GM12878 (cell line): Measurements from ENCODE around the gene ADAMTS14. TPM values are rescaled to one million over a fixed set of nuclear protein-coding genes. Genes with fewer than 3 reads are reported as not detected.

Experiments used
- ATAC-seq: fragments of 200-7000 bp; cut with Tn5 transposase; 3 replicates; pipeline ENCODE4 v1.9.1; 2020; ENCODE audit warnings: mild to moderate bottlenecking, moderate library complexity
- BruUV-seq: library from RNA; stranded (reverse); fragments of 400-500 nt; replicated peaks from 2 replicates; lab custom pipeline; 2021; lab: Mats Ljungman, UMichigan
- CTCF ChIA-PET: fragments of 300-600 bp; sonication (Branson Sonifier 250); formaldehyde crosslinking; extraction: SDS; loops from one replicate; lab custom pipeline; 2021; ENCODE audit warnings: inconsistent platforms; lab: Yijun Ruan, JAX
- POLR2A ChIA-PET: fragments of 350-600 bp; formaldehyde crosslinking; extraction: SDS; loops from one replicate; lab custom pipeline; 2021; ENCODE audit warnings: inconsistent platforms; lab: Charles Lee
- RAD21 ChIA-PET: fragments of 300-600 bp; sonication (Branson Sonifier 250); formaldehyde crosslinking; loops from one replicate; lab custom pipeline; 2023; ENCODE audit warnings: antibody characterized with exemption; ENCODE audit not compliant: unreplicated experiment; lab: Charles Lee
- SMC1A ChIA-PET: fragments of 300-600 bp; sonication (Branson Sonifier 250); formaldehyde crosslinking; loops from one replicate; lab custom pipeline; 2023; ENCODE audit not compliant: unreplicated experiment, uncharacterized antibody; lab: Charles Lee
- DNase-seq: peaks from one replicate; pipeline ENCODE4 v3.0.0-alpha.2; 2011; ENCODE audit warnings: low read depth, low spot score
- FAIRE-seq: peaks from 3 replicates; lab custom pipeline; 2011; peaks lifted over from hg19 to GRCh38; lab: Jason Lieb, UNC
- H2AFZ ChIP-seq: 2 replicates; pipeline ENCODE4 v1.6.0; 2011; ENCODE audit warnings: low read depth, low read length, control low read depth; ENCODE audit not compliant: control insufficient read depth
- H3K27ac ChIP-seq: 2 replicates; pipeline ENCODE4 v1.5.1; 2011; ENCODE audit warnings: control low read depth; ENCODE audit not compliant: control insufficient read depth, insufficient read depth
- H3K27me3 ChIP-seq, 2 experiments: replicated peaks in 1 of 2; 2 replicates each; pipeline versions ENCODE4 v1.6.0 to v1.6.1; 2011; ENCODE audit warnings: low read length in 1 of 2; ENCODE audit not compliant: control insufficient read depth in 2 of 2, insufficient read depth in 2 of 2
- H3K36me3 ChIP-seq, 2 experiments: 2 replicates each; pipeline ENCODE4 v1.5.1; 2011; ENCODE audit warnings: low read length in 1 of 2; ENCODE audit not compliant: control insufficient read depth in 2 of 2, insufficient read depth in 2 of 2
- H3K4me1 ChIP-seq: 2 replicates; pipeline ENCODE4 v1.6.1; 2011; ENCODE audit warnings: mild to moderate bottlenecking, low read length, moderate library complexity, mixed read lengths; ENCODE audit not compliant: control insufficient read depth, insufficient read depth
- H3K4me2 ChIP-seq: 2 replicates; pipeline ENCODE4 v1.6.0; 2011; ENCODE audit warnings: control low read depth; ENCODE audit not compliant: control insufficient read depth, insufficient read depth
- H3K4me3 ChIP-seq: fragments of 200-600 bp; sonication (generic); 2 replicates; pipeline ENCODE4 v1.5.1; 2016
- H3K79me2 ChIP-seq: 2 replicates; pipeline ENCODE4 v1.6.0; 2011; ENCODE audit warnings: low read length; ENCODE audit not compliant: control insufficient read depth, insufficient read depth
- H3K9ac ChIP-seq: 2 replicates; pipeline ENCODE4 v1.8.0; 2011; ENCODE audit warnings: low read length, control low read depth, mixed read lengths; ENCODE audit not compliant: control insufficient read depth, insufficient read depth
- H3K9me3 ChIP-seq: replicated peaks from 3 replicates; pipeline ENCODE4 v1.5.1; 2011; ENCODE audit warnings: mild to moderate bottlenecking, low read length; ENCODE audit not compliant: control insufficient read depth, insufficient read depth
- H4K20me1 ChIP-seq: 2 replicates; pipeline ENCODE4 v1.6.0; 2011; ENCODE audit not compliant: control insufficient read depth, insufficient read depth
- BCL11A ChIP-seq: IDR thresholded peaks from 2 replicates; pipeline ENCODE4 v1.6.1; 2011; ENCODE audit warnings: low read depth, low read length
- CEBPB ChIP-seq, 2 experiments: fragments of 150-350 bp in 1 of 2; IDR thresholded peaks; 2 replicates each; pipeline ENCODE4 v1.6.1; 2012 to 2014; ENCODE audit warnings: low read depth in 2 of 2, low read length in 2 of 2, borderline replicate concordance in 1 of 2, inconsistent platforms in 1 of 2
- E4F1 ChIP-seq: fragments of 450-650 bp; IDR thresholded peaks from 2 replicates; pipeline ENCODE4 v1.6.1; 2018; ENCODE audit warnings: borderline replicate concordance, mild to moderate bottlenecking; ENCODE audit not compliant: partially characterized antibody
- EGR1 ChIP-seq, 2 experiments: IDR thresholded peaks; 1 replicate in 1 of 2; 2 replicates in 1 of 2; pipeline ENCODE4 v1.6.1; 2011 to 2012; ENCODE audit warnings: low read depth in 2 of 2, low read length in 2 of 2, borderline replicate concordance in 1 of 2, mild to moderate bottlenecking in 1 of 2, moderate library complexity in 1 of 2
- ETV6 ChIP-seq, 2 experiments: fragments of 450-650 bp in 1 of 2; IDR thresholded peaks in 1 of 2; conservative IDR thresholded peaks in 1 of 2; 2 replicates each; pipeline ENCODE4 v1.6.1; 2014; ENCODE audit warnings: antibody characterized with exemption in 1 of 2, borderline replicate concordance in 1 of 2, low read depth in 1 of 2, mild to moderate bottlenecking in 1 of 2, moderate library complexity in 1 of 2
- EZH2 ChIP-seq: IDR thresholded peaks from 2 replicates; pipeline ENCODE4 v1.6.1; 2012; ENCODE audit warnings: low read depth, mild to moderate bottlenecking, control low read depth, inconsistent platforms, low read length, borderline replicate concordance; ENCODE audit not compliant: control insufficient read depth
- HCFC1 ChIP-seq: fragments of 150-350 bp; IDR thresholded peaks from 2 replicates; pipeline ENCODE4 v1.6.1; 2014; ENCODE audit warnings: low read length
- KLF5 ChIP-seq: fragments of 450-650 bp; IDR thresholded peaks from 2 replicates; pipeline ENCODE4 v1.6.1; 2014; ENCODE audit warnings: mild to moderate bottlenecking; ENCODE audit not compliant: partially characterized antibody
- MAX ChIP-seq: IDR thresholded peaks from 2 replicates; pipeline ENCODE4 v1.6.1; 2012; ENCODE audit warnings: low read depth, low read length, improper control_type of control experiment
- NFYA ChIP-seq: IDR thresholded peaks from 2 replicates; pipeline ENCODE4 v1.6.1; 2011; ENCODE audit warnings: low read depth, mild to moderate bottlenecking, low read length, improper control_type of control experiment, borderline replicate concordance
- NR2F1 ChIP-seq: fragments of 450-650 bp; conservative IDR thresholded peaks from 2 replicates; pipeline ENCODE4 v1.6.1; 2017; ENCODE audit warnings: mild to moderate bottlenecking
- PAX5 ChIP-seq: IDR thresholded peaks from 2 replicates; pipeline ENCODE4 v1.6.1; 2011; ENCODE audit warnings: low read depth, low read length, borderline replicate concordance
- RAD51 ChIP-seq: fragments of 450-650 bp; IDR thresholded peaks from 2 replicates; pipeline ENCODE4 v1.6.1; 2016; ENCODE audit warnings: moderate library complexity, mild to moderate bottlenecking, inconsistent platforms
- RUNX3 ChIP-seq: IDR thresholded peaks from 2 replicates; pipeline ENCODE4 v1.6.1; 2012; ENCODE audit warnings: low read length, inconsistent platforms
- ZNF384 ChIP-seq: IDR thresholded peaks from 2 replicates; pipeline ENCODE4 v1.6.1; 2012; ENCODE audit warnings: low read depth, mild to moderate bottlenecking, low read length, improper control_type of control experiment, borderline replicate concordance
- WGBS: methylation state at CpG from one replicate; pipeline ENCODE4 v1.1.6; 2016; ENCODE audit warnings: low lambda C conversion rate; ENCODE audit not compliant: insufficient replicate concordance, insufficient coverage; ENCODE audit errors: missing lambda C conversion rate; 5-methylcytosine and 5-hydroxymethylcytosine counted together
- in situ Hi-C: fragments of 300-500 bp; cut with MboI; formaldehyde crosslinking; loops from 9 replicates; pipeline ENCODE4 v1.14.3; 2018; ENCODE audit warnings: mixed read lengths
- intact Hi-C: fragments of 100-400 bp; cut with micrococcal nuclease; formaldehyde crosslinking; loops from one replicate; pipeline ENCODE4 v1.14.2; 2022; ENCODE audit not compliant: unreplicated experiment
- polyA plus RNA-seq, 11 experiments: library from polyadenylated mRNA; depleted of rRNA in 4 of 11; unstranded in 6 of 11; stranded (reverse) in 5 of 11; fragments of >200 nt; fragmentation: Nextera tagmentation in 4 of 11; fragmentation: Illumina TruSeq in 1 of 11; extraction: Ambion mirVana in 4 of 11; extraction: Trizol in 1 of 11; gene quantifications; 1 replicate in 1 of 11; 2 replicates in 10 of 11; pipeline versions ENCODE4 v1.2.1 to v1.2.3, GENCODE V29; 2011 to 2016; ENCODE audit warnings: inconsistent platforms in 2 of 11, missing spikeins in 2 of 11, low read depth in 1 of 11
- total RNA-seq, 4 experiments: library from RNA; depleted of rRNA in 3 of 4; stranded (reverse); fragments of >200 nt in 3 of 4; fragmentation: Illumina TruSeq in 1 of 4; extraction: Trizol in 1 of 4; gene quantifications; 2 replicates each; pipeline versions ENCODE4 v1.2.1 to v1.2.3, GENCODE V29; 2013 to 2021
- TF ChIP-seq, protein P1 (sequence below): IDR thresholded peaks from 2 replicates; pipeline ENCODE4 v1.6.1; 2011; ENCODE audit warnings: low read depth, low read length, improper control_type of control experiment, borderline replicate concordance

ADAMTS14 gene
- total and polyA plus RNA-seq, 10 of the 15 experiments (the other 5 are each of a cell fraction or from before 2014, with no cell fraction given), result 0.03 to 0.05 TPM; not detected in 8

- no peak for TF ChIP-seq E4F1
- no peak for TF ChIP-seq ZNF384
- no peak for TF ChIP-seq MAX
- TF ChIP-seq EZH2, result no peak
- no peak for TF ChIP-seq HCFC1
Observed at GRCh38 chr10:70685455-70685911, 13.2 kb downstream of the ADAMTS14 start (continued).

GRCh38 chr10:70688828-70689227 lies 16.5 kb downstream of the ADAMTS14 start:
- no peak for ATAC-seq
- no peaks in the 10 kb centered on the region for H3K4me1 ChIP-seq
- H4K20me1 ChIP-seq, result no peaks in the 10 kb centered on the region
- no peaks in the 10 kb centered on the region for H3K36me3 ChIP-seq
- ChIA-PET POLR2A (no interaction called here), SMC1A (no interaction called here), CTCF (no interaction called here), RAD21 (no interaction called here)
- BruUV-seq, result no TSS peak
- no peak overlapping the region for H3K27ac ChIP-seq
- no peaks in the 10 kb centered on the region for H3K9me3 ChIP-seq
- H3K9ac ChIP-seq, result no peak overlapping the region
- H3K27me3 ChIP-seq, result no peaks in the 10 kb centered on the region
- no peak overlapping the region for H3K4me3 ChIP-seq
- TF ChIP-seq ETV6 (conservative IDR thresholded peaks at IDR 0.05 in 1 of 2, IDR thresholded peaks at IDR 0.05 in 1 of 2; ENCODE audit: borderline replicate concordance in 1 of 2, low read depth in 1 of 2) (no peak), RUNX3 (no peak), EGR1 (IDR thresholded peaks at IDR 0.05; ENCODE audit: borderline replicate concordance in 1 of 2, low read depth in 2 of 2, low read length in 2 of 2) (no peak), BCL11A (no peak), RAD51 (no peak), KLF5 (no peak), NFYA (no peak), NR2F1 (no peak), PAX5 (no peak), CEBPB (IDR thresholded peaks at IDR 0.05; ENCODE audit: borderline replicate concordance in 1 of 2, low read depth in 2 of 2, low read length in 2 of 2) (no peak)
- TF ChIP-seq, protein P1, sequence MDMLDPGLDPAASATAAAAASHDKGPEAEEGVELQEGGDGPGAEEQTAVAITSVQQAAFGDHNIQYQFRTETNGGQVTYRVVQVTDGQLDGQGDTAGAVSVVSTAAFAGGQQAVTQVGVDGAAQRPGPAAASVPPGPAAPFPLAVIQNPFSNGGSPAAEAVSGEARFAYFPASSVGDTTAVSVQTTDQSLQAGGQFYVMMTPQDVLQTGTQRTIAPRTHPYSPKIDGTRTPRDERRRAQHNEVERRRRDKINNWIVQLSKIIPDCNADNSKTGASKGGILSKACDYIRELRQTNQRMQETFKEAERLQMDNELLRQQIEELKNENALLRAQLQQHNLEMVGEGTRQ, result no peak
- no peak overlapping the region for H3K4me2 ChIP-seq
- DNase-seq, result no peak
- FAIRE-seq, result no peak
- in situ Hi-C loops (no loop called here), intact Hi-C loops (no loop called here)
- WGBS, result 55% methylated on average over 8 of the region's 9 CpGs
- no peak overlapping the region for H2AFZ ChIP-seq
- H3K79me2 ChIP-seq, result no peaks in the 10 kb centered on the region
